Measurements from ENCODE around the gene COL11A2.

COL11A2 gene

DNA sequence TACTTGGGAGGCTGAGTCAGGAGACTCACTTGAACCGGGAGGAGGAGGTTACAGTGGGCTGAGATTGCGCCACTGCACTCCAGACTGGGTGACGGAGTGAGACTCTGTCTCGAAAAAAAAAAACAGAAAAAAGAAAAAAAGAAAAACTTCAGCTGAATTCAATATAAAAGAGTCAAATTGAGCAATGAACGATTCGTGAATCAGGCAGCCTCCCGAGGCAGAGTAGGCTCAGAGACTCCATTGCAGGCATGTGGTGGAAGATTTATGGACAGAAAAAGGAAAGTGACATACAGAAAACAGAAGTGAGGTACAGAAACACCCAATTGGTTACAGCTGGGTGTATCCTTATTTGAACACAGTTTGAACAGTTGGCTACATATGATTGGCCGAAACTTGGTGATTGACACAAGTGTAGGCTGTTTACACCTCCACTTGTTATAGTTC, 60.2 kb downstream of the COL11A2 start:
- H3K27me3 ChIP-seq (replicated peaks; ENCODE audit: control insufficient read depth, insufficient read depth, low read length), result no peaks in the 10 kb centered on the region
- TF ChIP-seq, protein P1, sequence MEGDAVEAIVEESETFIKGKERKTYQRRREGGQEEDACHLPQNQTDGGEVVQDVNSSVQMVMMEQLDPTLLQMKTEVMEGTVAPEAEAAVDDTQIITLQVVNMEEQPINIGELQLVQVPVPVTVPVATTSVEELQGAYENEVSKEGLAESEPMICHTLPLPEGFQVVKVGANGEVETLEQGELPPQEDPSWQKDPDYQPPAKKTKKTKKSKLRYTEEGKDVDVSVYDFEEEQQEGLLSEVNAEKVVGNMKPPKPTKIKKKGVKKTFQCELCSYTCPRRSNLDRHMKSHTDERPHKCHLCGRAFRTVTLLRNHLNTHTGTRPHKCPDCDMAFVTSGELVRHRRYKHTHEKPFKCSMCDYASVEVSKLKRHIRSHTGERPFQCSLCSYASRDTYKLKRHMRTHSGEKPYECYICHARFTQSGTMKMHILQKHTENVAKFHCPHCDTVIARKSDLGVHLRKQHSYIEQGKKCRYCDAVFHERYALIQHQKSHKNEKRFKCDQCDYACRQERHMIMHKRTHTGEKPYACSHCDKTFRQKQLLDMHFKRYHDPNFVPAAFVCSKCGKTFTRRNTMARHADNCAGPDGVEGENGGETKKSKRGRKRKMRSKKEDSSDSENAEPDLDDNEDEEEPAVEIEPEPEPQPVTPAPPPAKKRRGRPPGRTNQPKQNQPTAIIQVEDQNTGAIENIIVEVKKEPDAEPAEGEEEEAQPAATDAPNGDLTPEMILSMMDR (IDR thresholded peaks at IDR 0.05; ENCODE audit: insufficient read depth, low read length, poor library complexity, severe bottlenecking), result no peak
- H3K4me3 ChIP-seq (replicated peaks; ENCODE audit: low read depth, low read length), result no peak overlapping the region
- no peaks in the 10 kb centered on the region for H3K36me3 ChIP-seq (ENCODE audit: control insufficient read depth, insufficient read depth, low read length)
- DNase-seq (ENCODE audit: extremely low read depth, insufficient read length), result no peak

DNA sequence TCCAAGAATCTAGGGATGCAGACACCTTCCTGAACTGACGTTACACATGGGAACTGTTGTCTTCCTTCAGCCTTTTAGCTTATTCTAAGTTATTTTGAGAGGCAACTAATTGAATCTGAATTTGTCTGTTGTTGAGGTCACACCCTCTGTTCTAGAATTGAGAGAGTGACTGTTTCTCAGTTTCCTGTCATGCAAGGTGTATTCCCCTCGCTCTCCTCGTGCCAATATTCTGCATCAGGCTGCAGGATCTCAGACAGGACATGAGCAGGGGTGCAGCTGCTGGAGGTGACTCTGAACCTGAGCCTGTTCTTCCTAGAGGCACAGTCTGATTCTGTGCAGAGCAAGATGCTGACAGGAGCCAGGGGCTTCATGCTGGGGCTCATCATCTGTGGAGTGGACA, 63.9 kb downstream of the COL11A2 start:
- no peaks in the 10 kb centered on the region for H3K27me3 ChIP-seq (replicated peaks; ENCODE audit: control insufficient read depth, insufficient read depth, low read length)
- TF ChIP-seq, protein P1 (IDR thresholded peaks at IDR 0.05; ENCODE audit: insufficient read depth, low read length, poor library complexity, severe bottlenecking), result no peak

DNA sequence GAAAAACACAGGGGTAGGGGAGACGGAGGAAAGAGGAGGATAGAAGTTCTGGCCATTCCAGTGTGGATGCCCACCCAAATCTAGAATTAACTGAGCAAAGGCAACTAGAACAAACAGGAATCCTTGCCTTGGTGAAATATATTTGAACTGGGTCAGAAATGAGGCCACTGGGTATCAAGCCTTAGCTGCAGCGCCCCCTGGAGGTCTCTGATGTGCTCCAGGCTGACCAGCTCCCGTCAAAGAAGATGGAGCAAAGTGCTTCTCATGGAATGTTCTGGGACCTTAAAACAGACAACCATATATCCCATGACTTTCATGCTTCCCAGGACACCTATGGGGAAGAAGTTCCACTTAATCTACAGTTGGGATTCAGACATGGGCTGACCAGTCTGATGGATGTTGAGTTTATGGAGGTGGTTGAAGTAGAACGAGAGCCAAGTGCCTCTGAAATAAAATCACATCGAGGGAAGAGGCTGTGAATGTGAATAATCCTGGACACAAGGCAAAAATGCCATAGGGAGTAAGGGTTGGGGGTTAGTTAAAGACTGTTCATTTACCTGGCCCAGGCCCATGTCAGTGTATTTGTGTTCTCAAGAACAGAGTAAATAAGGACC, 66.1 kb downstream of the COL11A2 start:
- H3K27me3 ChIP-seq (replicated peaks; ENCODE audit: control insufficient read depth, insufficient read depth, low read length), result no peaks in the 10 kb centered on the region

More for the DNA sequence above, 63.9 kb downstream of the COL11A2 start:
- Histone ChIP-seq H3K4me3 (replicated peaks; ENCODE audit: low read depth, low read length) (no peak overlapping the region), H3K36me3 (ENCODE audit: control insufficient read depth, insufficient read depth, low read length) (no peaks in the 10 kb centered on the region)
- DNase-seq (ENCODE audit: extremely low read depth, insufficient read length), result no peak

DNA sequence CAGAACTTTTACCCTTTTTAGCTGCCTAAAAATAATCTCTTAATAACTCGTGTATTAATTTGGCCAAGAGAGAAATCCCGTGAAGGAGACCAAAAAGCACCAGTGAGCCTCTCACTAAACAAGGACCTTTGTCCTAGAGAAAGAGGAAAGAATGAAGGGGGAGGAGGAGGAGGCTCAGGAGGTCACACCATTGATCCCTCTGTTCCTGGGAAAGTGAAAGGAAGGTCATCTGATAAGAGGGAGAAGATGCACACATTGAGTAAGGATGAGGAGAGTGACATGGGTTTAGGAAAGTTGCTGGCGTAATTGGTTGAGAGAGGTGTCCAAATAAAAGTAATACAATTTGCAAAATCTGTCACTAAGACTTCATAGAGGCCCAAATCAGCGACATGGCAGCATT, 67.3 kb downstream of the COL11A2 start:
- Histone ChIP-seq H3K27me3 (replicated peaks; ENCODE audit: control insufficient read depth, insufficient read depth, low read length) (no peaks in the 10 kb centered on the region), H3K4me3 (replicated peaks; ENCODE audit: low read depth, low read length) (no peak overlapping the region), H3K36me3 (ENCODE audit: control insufficient read depth, insufficient read depth, low read length) (no peaks in the 10 kb centered on the region)
- DNase-seq (ENCODE audit: extremely low read depth, insufficient read length), result no peak
- TF ChIP-seq, protein P1 (IDR thresholded peaks at IDR 0.05; ENCODE audit: insufficient read depth, low read length, poor library complexity, severe bottlenecking), result no peak

More for the DNA sequence above, 66.1 kb downstream of the COL11A2 start:
- TF ChIP-seq, protein P1 (IDR thresholded peaks at IDR 0.05; ENCODE audit: insufficient read depth, low read length, poor library complexity, severe bottlenecking), result peak; percentile 80
- DNase-seq (ENCODE audit: extremely low read depth, insufficient read length), result no peak
- Histone ChIP-seq H3K4me3 (replicated peaks; ENCODE audit: low read depth, low read length) (no peak overlapping the region), H3K36me3 (ENCODE audit: control insufficient read depth, insufficient read depth, low read length) (no peaks in the 10 kb centered on the region)

DNA sequence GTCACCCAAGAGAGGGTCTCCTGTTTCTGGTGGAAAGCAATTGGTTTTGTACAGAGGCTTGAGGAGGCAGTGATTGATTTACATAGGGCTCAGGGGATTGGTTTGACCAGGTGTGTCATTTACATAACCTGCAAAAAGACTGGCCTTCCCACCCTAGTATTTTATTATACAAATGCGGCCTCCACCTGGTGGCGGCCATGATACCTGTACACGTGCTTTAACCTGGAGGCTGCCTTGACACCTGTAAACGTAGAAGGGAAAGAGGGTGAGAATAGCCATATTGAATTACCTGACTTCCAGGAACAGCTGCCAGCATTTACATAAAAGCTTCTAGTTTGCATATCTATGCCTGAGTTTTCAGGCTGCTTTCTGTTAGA, 67.8 kb downstream of the COL11A2 start:
- DNase-seq (ENCODE audit: extremely low read depth, insufficient read length), result no peak
- no peaks in the 10 kb centered on the region for H3K27me3 ChIP-seq (replicated peaks; ENCODE audit: control insufficient read depth, insufficient read depth, low read length)
- TF ChIP-seq, protein P1 (IDR thresholded peaks at IDR 0.05; ENCODE audit: insufficient read depth, low read length, poor library complexity, severe bottlenecking), result no peak
- H3K36me3 ChIP-seq (ENCODE audit: control insufficient read depth, insufficient read depth, low read length), result no peaks in the 10 kb centered on the region
- no peak overlapping the region for H3K4me3 ChIP-seq (replicated peaks; ENCODE audit: low read depth, low read length)
